ENCODE measurements around the gene TRAF3. TPM values are rescaled to one million over a fixed set of nuclear protein-coding genes. Genes with fewer than 3 reads are reported as not detected.

The TRAF3 gene
- total RNA-seq, 1 donor from 2014 or later, result 16.7 TPM

DNA sequence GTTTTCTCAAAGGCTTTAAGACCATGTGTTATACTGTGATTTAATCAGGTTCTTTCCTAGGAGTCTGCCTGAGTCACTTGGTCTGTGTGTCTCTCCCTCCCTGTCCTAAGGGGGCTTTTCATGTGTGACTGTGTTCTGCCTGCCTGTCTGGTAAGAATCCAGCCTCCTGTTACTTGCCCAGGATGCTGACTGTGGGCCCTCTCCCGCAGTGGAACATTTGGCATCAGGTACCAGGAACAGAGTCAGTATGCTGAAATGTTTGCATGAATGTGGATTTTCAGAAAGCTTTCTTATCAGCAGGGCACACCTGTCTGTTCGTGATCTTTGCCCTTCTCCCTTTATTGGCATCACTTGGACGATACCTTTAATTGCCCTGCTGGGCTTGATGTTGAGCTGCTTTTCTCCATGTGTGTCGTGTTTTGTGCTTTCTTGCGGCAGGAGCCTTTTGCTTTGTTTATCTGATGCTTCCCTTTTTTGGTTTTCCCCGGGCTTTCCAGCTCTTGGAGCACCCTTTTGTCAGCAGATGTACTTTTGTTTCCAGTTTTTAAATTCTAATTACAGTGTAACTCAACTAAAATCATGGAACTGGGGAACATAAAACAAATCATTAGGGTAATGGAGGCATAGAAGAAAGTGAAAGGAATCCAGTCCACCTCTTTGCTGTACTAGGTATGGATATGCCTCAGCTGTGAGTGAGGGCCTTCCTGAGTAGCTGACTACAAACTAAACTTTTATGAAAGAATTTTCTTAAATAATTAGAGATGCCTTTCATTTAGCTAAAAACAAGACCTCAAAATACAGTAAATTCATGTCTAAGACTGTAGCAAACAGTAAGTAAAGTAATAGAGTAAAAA is 72.5 kb downstream of the TRAF3 start:
- no peaks in the 10 kb centered on the region for H3K36me3 Mint-ChIP-seq (ENCODE audit: unreplicated experiment)
- no peak for DNase-seq
- peaks cover 15% of the 10 kb centered on the region for H3K4me1 Mint-ChIP-seq (ENCODE audit: low read depth, unreplicated experiment)
- peak overlapping the region; percentile 14 for H3K4me3 Mint-ChIP-seq (ENCODE audit: unreplicated experiment)
- peak overlapping the region; percentile 95 for H3K27ac Mint-ChIP-seq (ENCODE audit: unreplicated experiment)
- TF ChIP-seq, protein P1, sequence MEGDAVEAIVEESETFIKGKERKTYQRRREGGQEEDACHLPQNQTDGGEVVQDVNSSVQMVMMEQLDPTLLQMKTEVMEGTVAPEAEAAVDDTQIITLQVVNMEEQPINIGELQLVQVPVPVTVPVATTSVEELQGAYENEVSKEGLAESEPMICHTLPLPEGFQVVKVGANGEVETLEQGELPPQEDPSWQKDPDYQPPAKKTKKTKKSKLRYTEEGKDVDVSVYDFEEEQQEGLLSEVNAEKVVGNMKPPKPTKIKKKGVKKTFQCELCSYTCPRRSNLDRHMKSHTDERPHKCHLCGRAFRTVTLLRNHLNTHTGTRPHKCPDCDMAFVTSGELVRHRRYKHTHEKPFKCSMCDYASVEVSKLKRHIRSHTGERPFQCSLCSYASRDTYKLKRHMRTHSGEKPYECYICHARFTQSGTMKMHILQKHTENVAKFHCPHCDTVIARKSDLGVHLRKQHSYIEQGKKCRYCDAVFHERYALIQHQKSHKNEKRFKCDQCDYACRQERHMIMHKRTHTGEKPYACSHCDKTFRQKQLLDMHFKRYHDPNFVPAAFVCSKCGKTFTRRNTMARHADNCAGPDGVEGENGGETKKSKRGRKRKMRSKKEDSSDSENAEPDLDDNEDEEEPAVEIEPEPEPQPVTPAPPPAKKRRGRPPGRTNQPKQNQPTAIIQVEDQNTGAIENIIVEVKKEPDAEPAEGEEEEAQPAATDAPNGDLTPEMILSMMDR (IDR thresholded peaks at IDR 0.05; ENCODE audit: partially characterized antibody, unreplicated experiment), result no peak
- peaks cover 11% of the 10 kb centered on the region for H3K9me3 Mint-ChIP-seq (ENCODE audit: unreplicated experiment)
- peaks cover 6% of the 10 kb centered on the region for H3K27me3 Mint-ChIP-seq (ENCODE audit: unreplicated experiment)

DNA sequence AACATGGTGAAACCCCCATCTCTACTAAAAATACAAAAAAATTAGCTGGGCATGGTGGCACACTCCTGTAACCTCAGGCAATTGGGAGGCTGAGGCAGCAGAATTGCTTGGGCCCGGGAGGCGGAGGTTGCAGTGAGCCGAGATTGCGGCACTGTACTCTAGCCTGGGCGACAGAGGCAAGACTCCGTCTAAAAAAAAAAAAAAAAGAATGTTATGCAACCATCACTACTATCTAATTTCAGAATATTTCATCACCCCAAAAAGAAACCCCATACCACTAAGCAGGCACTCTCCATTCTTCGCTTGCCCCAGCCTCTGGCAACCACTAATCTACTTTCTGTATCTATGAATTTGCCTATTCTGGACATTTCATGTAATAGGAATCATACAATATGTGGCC is 76.4 kb downstream of the TRAF3 start:
- no peak overlapping the region for H3K4me3 Mint-ChIP-seq (ENCODE audit: unreplicated experiment)
- peaks cover 8% of the 10 kb centered on the region for H3K9me3 Mint-ChIP-seq (ENCODE audit: unreplicated experiment)
- H3K4me1 Mint-ChIP-seq (ENCODE audit: low read depth, unreplicated experiment), result peaks cover 13% of the 10 kb centered on the region
- H3K27me3 Mint-ChIP-seq (ENCODE audit: unreplicated experiment), result peaks cover 6% of the 10 kb centered on the region
- peaks cover 15% of the 10 kb centered on the region for H3K36me3 Mint-ChIP-seq (ENCODE audit: unreplicated experiment)
- no peak overlapping the region for H3K27ac Mint-ChIP-seq (ENCODE audit: unreplicated experiment)
- no peak for DNase-seq
- TF ChIP-seq, protein P1 (IDR thresholded peaks at IDR 0.05; ENCODE audit: partially characterized antibody, unreplicated experiment), result no peak

DNA sequence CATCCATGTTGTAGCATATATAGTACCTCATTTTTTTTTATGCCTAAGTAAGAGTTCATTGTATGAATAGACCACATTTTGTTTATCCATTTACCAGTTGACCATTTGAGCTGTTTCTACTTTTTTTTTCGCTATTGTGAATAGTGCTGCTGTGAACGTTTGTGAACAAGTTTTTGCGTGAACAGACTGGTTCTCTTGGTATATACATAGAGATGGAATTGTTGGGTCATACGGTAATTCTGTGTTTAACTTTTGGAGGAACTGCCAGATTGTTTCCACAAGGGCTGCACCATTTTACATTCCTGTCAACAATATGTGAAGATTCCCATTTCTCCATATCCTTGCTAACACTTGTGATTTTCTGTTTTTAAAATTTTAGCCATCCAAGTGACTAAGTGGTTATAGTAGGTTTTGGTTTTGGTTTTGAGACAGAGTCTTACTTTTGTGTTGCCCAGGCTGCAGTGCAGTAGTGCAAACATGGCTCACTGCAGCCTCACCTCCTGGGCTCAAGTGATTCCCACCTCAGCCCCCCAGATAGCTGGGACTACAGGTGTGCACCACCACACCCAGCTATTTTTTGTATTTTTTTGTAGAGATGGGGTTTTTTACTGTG is 76.9 kb downstream of the TRAF3 start:
- Mint-ChIP-seq H3K27ac (ENCODE audit: unreplicated experiment) (no peak overlapping the region), H3K27me3 (ENCODE audit: unreplicated experiment) (peaks cover under 1% of the 10 kb centered on the region), H3K4me3 (ENCODE audit: unreplicated experiment) (no peak overlapping the region), H3K9me3 (ENCODE audit: unreplicated experiment) (peaks cover 2% of the 10 kb centered on the region), H3K36me3 (ENCODE audit: unreplicated experiment) (peaks cover 15% of the 10 kb centered on the region), H3K4me1 (ENCODE audit: low read depth, unreplicated experiment) (peaks cover 10% of the 10 kb centered on the region)
- TF ChIP-seq, protein P1 (IDR thresholded peaks at IDR 0.05; ENCODE audit: partially characterized antibody, unreplicated experiment), result no peak
- DNase-seq, result no peak

DNA sequence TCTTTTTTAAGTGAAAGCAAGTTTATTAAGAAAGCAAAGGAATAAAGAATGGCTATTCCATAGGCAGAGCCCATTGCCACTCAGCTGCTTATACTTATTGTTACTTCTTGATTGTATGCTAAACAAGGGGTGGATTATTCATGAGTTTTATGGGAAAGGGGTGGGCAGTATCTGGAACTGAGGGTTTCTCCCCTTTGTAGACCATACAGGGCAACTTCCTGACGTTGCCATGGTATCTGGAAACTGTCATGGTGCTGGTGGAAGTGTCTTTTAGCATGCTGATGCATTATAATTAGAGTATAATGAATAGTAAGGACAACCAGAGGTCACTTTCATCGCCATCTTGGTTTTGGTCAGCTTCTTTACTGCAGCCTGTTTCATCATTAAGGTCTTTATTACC is 78.9 kb downstream of the TRAF3 start:
- Mint-ChIP-seq H3K27ac (ENCODE audit: unreplicated experiment) (no peak overlapping the region), H3K4me3 (ENCODE audit: unreplicated experiment) (no peak overlapping the region), H3K27me3 (ENCODE audit: unreplicated experiment) (no peaks in the 10 kb centered on the region), H3K9me3 (ENCODE audit: unreplicated experiment) (peaks cover 7% of the 10 kb centered on the region), H3K36me3 (ENCODE audit: unreplicated experiment) (peaks cover 27% of the 10 kb centered on the region), H3K4me1 (ENCODE audit: low read depth, unreplicated experiment) (no peaks in the 10 kb centered on the region)
- DNase-seq, result no peak
- TF ChIP-seq, protein P1 (IDR thresholded peaks at IDR 0.05; ENCODE audit: partially characterized antibody, unreplicated experiment), result no peak

DNA sequence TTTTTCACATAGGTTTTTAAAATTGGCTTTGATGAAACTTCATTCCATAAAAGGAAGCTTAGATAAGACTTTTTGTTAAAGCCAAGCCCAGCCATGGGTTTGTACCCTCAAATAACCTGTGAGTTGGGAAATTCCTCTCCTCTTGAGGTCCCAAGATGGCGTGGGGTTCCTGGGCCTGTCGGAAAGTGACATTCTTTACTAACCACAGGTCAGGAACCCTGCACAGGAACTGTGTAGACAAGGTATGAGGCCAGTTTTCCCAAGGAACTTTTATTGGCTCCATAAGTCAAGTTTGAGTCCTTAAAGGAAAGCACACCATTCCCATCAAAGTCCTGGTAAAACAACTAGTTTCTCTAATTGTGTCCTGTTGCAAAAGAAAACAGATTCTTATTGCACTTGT is 80.2 kb downstream of the TRAF3 start:
- Mint-ChIP-seq H3K27me3 (ENCODE audit: unreplicated experiment) (peaks cover under 1% of the 10 kb centered on the region), H3K27ac (ENCODE audit: unreplicated experiment) (no peak overlapping the region), H3K4me1 (ENCODE audit: low read depth, unreplicated experiment) (no peaks in the 10 kb centered on the region), H3K9me3 (ENCODE audit: unreplicated experiment) (peaks cover 8% of the 10 kb centered on the region), H3K36me3 (ENCODE audit: unreplicated experiment) (peaks cover 29% of the 10 kb centered on the region), H3K4me3 (ENCODE audit: unreplicated experiment) (no peak overlapping the region)
- TF ChIP-seq, protein P1 (IDR thresholded peaks at IDR 0.05; ENCODE audit: partially characterized antibody, unreplicated experiment), result no peak
- no peak for DNase-seq
